ENCODE results near the gene POMP.

POMP gene

GRCh38 chr13:28658796-28659620 lies at the start of gene POMP:
TSS of gene POMP (plus strand) at chr13:28659130. CDS start at chr13:28659185, 55 bp downstream.
- DNase-seq (ENCODE audit: low read depth) = peak; percentile 96

- DNase-seq (ENCODE audit: low read depth) = no peak
Measured at GRCh38 chr13:28609381-28609780, 49.5 kb upstream of the POMP start.

- DNase-seq (ENCODE audit: low read depth) = peak; percentile 90
Measured at GRCh38 chr13:28609926-28610325, 49.0 kb upstream of the POMP start.

- peak; percentile 40 for DNase-seq (ENCODE audit: low read depth)
Measured at GRCh38 chr13:28610996-28611395, 47.9 kb upstream of the POMP start.

- DNase-seq (ENCODE audit: low read depth) = peak; percentile 45
Measured at GRCh38 chr13:28611654-28612131, 47.2 kb upstream of the POMP start.

GRCh38 chr13:28613562-28613961 lies 45.4 kb upstream of the POMP start:
- DNase-seq (ENCODE audit: low read depth) = no peak

- DNase-seq (ENCODE audit: low read depth) = no peak
Measured at GRCh38 chr13:28615916-28616446, 42.9 kb upstream of the POMP start.

GRCh38 chr13:28618230-28618994 lies 40.5 kb upstream of the POMP start:
- DNase-seq (ENCODE audit: low read depth) = no peak

- no peak for DNase-seq (ENCODE audit: low read depth)
Measured at GRCh38 chr13:28620011-28620830, 38.7 kb upstream of the POMP start.

GRCh38 chr13:28621449-28621848 lies 37.5 kb upstream of the POMP start:
- no peak for DNase-seq (ENCODE audit: low read depth)

GRCh38 chr13:28622286-28622685 lies 36.6 kb upstream of the POMP start:
- DNase-seq (ENCODE audit: low read depth) = no peak

GRCh38 chr13:28623782-28624706 lies 34.9 kb upstream of the POMP start:
- DNase-seq (ENCODE audit: low read depth) = no peak

GRCh38 chr13:28624707-28625432 lies 34.1 kb upstream of the POMP start:
- no peak for DNase-seq (ENCODE audit: low read depth)

- no peak for DNase-seq (ENCODE audit: low read depth)
Measured at GRCh38 chr13:28626266-28626665, 32.7 kb upstream of the POMP start.

GRCh38 chr13:28628241-28628640 lies 30.7 kb upstream of the POMP start:
- DNase-seq (ENCODE audit: low read depth) = no peak

- DNase-seq (ENCODE audit: low read depth) = no peak
Measured at GRCh38 chr13:28630869-28631268, 28.1 kb upstream of the POMP start.

- DNase-seq (ENCODE audit: low read depth) = peak; percentile 36
Measured at GRCh38 chr13:28631801-28632200, 27.1 kb upstream of the POMP start.

- DNase-seq (ENCODE audit: low read depth) = peak; percentile 77
Measured at GRCh38 chr13:28636069-28636468, 22.9 kb upstream of the POMP start.

GRCh38 chr13:28636677-28637317 lies 22.1 kb upstream of the POMP start:
- peak; percentile 90 for DNase-seq (ENCODE audit: low read depth)

Measured in ELR (cell line).